Activated CD4-positive, alpha-beta T cell treated with anti-CD3 and anti-CD28 coated beads, Interleukin-2, amount 10 ng/mL, durations not matched to agents 24 days and 14 days (primary cell): ENCODE data around the gene CACNA1D. TPM values are rescaled to one million over a fixed set of nuclear protein-coding genes. Genes with fewer than 3 reads are reported as not detected.

Experiments used
- DNase-seq: peaks from one replicate; pipeline ENCODE4 v3.0.0; 2022
- H3K27ac Mint-ChIP-seq: one replicate; pipeline ENCODE4 v1.8.0; 2022; ENCODE audit warnings: mild to moderate bottlenecking, mixed read lengths
- H3K27me3 Mint-ChIP-seq: one replicate; pipeline ENCODE4 v1.8.0; 2022; ENCODE audit warnings: mixed read lengths
- H3K36me3 Mint-ChIP-seq: one replicate; pipeline ENCODE4 v1.8.0; 2022; ENCODE audit warnings: low read depth, mild to moderate bottlenecking, mixed read lengths
- H3K4me1 Mint-ChIP-seq: one replicate; pipeline ENCODE4 v1.8.0; 2021; ENCODE audit warnings: mixed read lengths
- H3K4me3 Mint-ChIP-seq: one replicate; pipeline ENCODE4 v1.8.0; 2022; ENCODE audit warnings: mild to moderate bottlenecking, moderate library complexity, mixed read lengths
- H3K9me3 Mint-ChIP-seq: one replicate; pipeline ENCODE4 v1.8.0; 2021; ENCODE audit warnings: mixed read lengths
- intact Hi-C: fragments of 100-400 bp; cut with micrococcal nuclease; formaldehyde crosslinking; loops from one replicate; pipeline ENCODE4 v1.15.1; 2023
- total RNA-seq: library from RNA; stranded (reverse); gene quantifications from 2 replicates; pipeline ENCODE4 v1.2.3, GENCODE V29; 2022

CACNA1D gene
- total RNA-seq, 1 donor from 2014 or later: 0.77 TPM

DNA sequence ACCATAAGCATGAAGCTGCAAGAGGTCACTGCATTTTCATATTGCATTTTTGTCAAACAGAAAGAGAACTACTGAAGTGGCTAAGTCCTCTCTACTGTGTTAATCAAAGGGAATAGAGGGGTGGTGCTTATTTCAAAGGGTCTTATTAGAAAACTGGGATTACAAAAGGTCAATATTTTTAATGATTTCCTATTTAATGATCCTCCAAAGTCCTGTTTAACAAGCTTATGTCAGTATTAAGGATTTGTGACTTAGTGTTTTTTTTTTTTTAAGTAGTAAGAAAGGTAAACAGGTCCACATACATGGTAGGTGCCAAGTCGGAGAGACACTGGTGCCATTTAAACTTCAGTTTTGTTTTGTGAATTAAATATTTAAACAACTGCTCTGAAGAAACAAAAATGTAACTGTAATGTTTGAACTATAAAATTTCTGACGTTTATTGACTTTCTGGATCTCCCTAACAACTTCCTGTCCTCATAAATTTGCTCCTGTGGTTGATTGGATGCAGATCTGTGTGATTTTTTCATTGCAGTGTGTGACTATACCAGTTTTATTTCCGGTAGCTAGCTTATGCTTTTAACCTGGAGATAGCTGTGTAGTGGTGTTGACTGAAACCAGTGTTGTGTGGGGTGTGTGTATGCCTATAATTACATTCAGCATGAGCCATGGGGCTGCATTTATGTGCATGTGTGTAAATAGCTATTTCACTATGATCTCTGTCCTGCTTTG, 8.6 kb upstream of the CACNA1D start:
- intact Hi-C loops: no loop called here
- Mint-ChIP-seq H3K27me3 (peaks cover 32% of the 10 kb centered on the region), H3K36me3 (no peaks in the 10 kb centered on the region), H3K27ac (no peak overlapping the region), H3K4me1 (no peaks in the 10 kb centered on the region), H3K4me3 (no peak overlapping the region), H3K9me3 (no peaks in the 10 kb centered on the region)
- DNase-seq: no peak

GRCh38 chr3:53486961-53487654, 7.3 kb upstream of the CACNA1D start:
- Mint-ChIP-seq H3K9me3 (no peaks in the 10 kb centered on the region), H3K36me3 (no peaks in the 10 kb centered on the region), H3K4me3 (no peak overlapping the region), H3K27ac (no peak overlapping the region), H3K27me3 (peaks cover 37% of the 10 kb centered on the region), H3K4me1 (no peaks in the 10 kb centered on the region)
- intact Hi-C loops: no loop called here
- DNase-seq: no peak

- no peaks in the 10 kb centered on the region for H3K4me1 Mint-ChIP-seq
- intact Hi-C loops: no loop called here
- no peaks in the 10 kb centered on the region for H3K36me3 Mint-ChIP-seq
- DNase-seq: no peak
- H3K27me3 Mint-ChIP-seq: peaks cover 44% of the 10 kb centered on the region
- H3K4me3 Mint-ChIP-seq: no peak overlapping the region
- H3K9me3 Mint-ChIP-seq: no peaks in the 10 kb centered on the region
- no peak overlapping the region for H3K27ac Mint-ChIP-seq
These were observed 5.0 kb upstream of the CACNA1D start for GRCh38 chr3:53489386-53489785.

GRCh38 chr3:53489787-53490458, 4.5 kb upstream of the CACNA1D start:
- DNase-seq: no peak
- H3K9me3 Mint-ChIP-seq: no peaks in the 10 kb centered on the region
- H3K4me1 Mint-ChIP-seq: no peaks in the 10 kb centered on the region
- no peak overlapping the region for H3K27ac Mint-ChIP-seq
- H3K4me3 Mint-ChIP-seq: no peak overlapping the region
- H3K27me3 Mint-ChIP-seq: peaks cover 40% of the 10 kb centered on the region
- H3K36me3 Mint-ChIP-seq: no peaks in the 10 kb centered on the region
- intact Hi-C loops: no loop called here

- Mint-ChIP-seq H3K4me1 (no peaks in the 10 kb centered on the region), H3K27ac (no peak overlapping the region), H3K4me3 (no peak overlapping the region), H3K27me3 (peaks cover 40% of the 10 kb centered on the region), H3K9me3 (no peaks in the 10 kb centered on the region), H3K36me3 (no peaks in the 10 kb centered on the region)
- intact Hi-C loops: no loop called here
- no peak for DNase-seq
These were observed 3.9 kb upstream of the CACNA1D start for GRCh38 chr3:53490459-53490968.

DNA sequence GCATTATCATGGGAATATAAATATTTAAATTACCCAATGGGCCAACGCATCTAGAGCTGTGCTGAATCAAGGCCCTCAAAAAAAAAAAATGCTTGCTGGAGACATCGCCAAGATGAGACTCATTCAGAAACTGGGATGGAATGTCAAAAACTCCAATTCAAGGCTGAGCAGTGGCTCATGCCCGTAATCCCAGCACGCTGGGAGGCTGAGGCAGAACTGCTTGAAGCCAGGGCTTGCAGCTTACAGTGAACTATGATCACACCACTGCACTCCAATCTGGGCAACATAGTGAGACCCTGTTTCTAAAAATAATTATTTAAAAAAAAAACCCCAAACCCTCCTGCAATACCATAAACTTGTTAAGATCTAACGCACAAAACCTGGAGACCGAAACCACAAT, 3.1 kb upstream of the CACNA1D start:
- Mint-ChIP-seq H3K27ac (no peak overlapping the region), H3K36me3 (no peaks in the 10 kb centered on the region), H3K4me3 (no peak overlapping the region), H3K4me1 (no peaks in the 10 kb centered on the region), H3K9me3 (no peaks in the 10 kb centered on the region), H3K27me3 (peaks cover 44% of the 10 kb centered on the region)
- no peak for DNase-seq
- intact Hi-C loops: no loop called here

GRCh38 chr3:53493595-53493962, 832 bp upstream of the CACNA1D start:
- no peaks in the 10 kb centered on the region for H3K9me3 Mint-ChIP-seq
- no peak overlapping the region for H3K27ac Mint-ChIP-seq
- H3K4me3 Mint-ChIP-seq: peak overlapping the region; percentile 30
- intact Hi-C loops: no loop called here
- peaks cover 63% of the 10 kb centered on the region for H3K27me3 Mint-ChIP-seq
- no peak for DNase-seq
- no peaks in the 10 kb centered on the region for H3K36me3 Mint-ChIP-seq
- no peaks in the 10 kb centered on the region for H3K4me1 Mint-ChIP-seq

- intact Hi-C loops: no loop called here
- no peak for DNase-seq
- no peaks in the 10 kb centered on the region for H3K36me3 Mint-ChIP-seq
- H3K9me3 Mint-ChIP-seq: no peaks in the 10 kb centered on the region
- no peak overlapping the region for H3K27ac Mint-ChIP-seq
- H3K4me3 Mint-ChIP-seq: peak overlapping the region; percentile 55
- H3K4me1 Mint-ChIP-seq: no peaks in the 10 kb centered on the region
- peaks cover 64% of the 10 kb centered on the region for H3K27me3 Mint-ChIP-seq
These were observed 722 bp downstream of the CACNA1D start for GRCh38 chr3:53495146-53495519.

- Mint-ChIP-seq H3K27ac (no peak overlapping the region), H3K27me3 (peaks cover 59% of the 10 kb centered on the region)
- DNase-seq: no peak
These were observed 1.3 kb downstream of the CACNA1D start for GRCh38 chr3:53495520-53496391.

DNA sequence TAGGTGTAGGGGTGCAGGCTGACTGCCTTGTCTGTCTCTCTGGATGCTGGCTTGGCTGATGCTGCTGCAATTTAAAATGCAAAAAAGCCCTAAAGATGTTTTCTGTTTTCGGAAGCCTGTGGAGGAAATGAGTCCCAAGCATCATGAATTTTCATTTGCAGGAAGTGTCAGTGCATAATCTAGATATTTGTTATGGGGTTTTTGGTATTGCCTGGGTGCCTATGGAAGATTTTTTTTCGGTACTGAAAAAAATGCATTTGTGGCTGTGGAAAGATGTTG, 1.9 kb downstream of the CACNA1D start:
- H3K4me1 Mint-ChIP-seq: no peaks in the 10 kb centered on the region
- no peaks in the 10 kb centered on the region for H3K9me3 Mint-ChIP-seq
- DNase-seq: no peak
- H3K36me3 Mint-ChIP-seq: no peaks in the 10 kb centered on the region
- H3K4me3 Mint-ChIP-seq: no peak overlapping the region
- no peak overlapping the region for H3K27ac Mint-ChIP-seq
- intact Hi-C loops: no loop called here
- peaks cover 59% of the 10 kb centered on the region for H3K27me3 Mint-ChIP-seq

More at GRCh38 chr3:53495520-53496391, 1.3 kb downstream of the CACNA1D start:
- Mint-ChIP-seq H3K36me3 (no peaks in the 10 kb centered on the region), H3K4me3 (peak overlapping the region; percentile 19), H3K9me3 (no peaks in the 10 kb centered on the region), H3K4me1 (no peaks in the 10 kb centered on the region)
- intact Hi-C loops: no loop called here

DNA sequence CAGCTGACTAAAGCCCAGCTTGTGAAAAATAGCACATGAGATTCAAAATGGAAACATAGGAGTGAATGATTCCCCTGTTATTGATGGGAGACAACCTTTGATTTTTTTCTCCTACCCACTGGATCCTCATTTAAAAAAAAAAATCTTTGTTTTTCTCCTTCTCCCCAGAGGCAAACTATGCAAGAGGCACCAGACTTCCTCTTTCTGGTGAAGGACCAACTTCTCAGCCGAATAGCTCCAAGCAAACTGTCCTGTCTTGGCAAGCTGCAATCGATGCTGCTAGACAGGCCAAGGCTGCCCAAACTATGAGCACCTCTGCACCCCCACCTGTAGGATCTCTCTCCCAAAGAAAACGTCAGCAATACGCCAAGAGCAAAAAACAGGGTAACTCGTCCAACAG, 2.6 kb downstream of the CACNA1D start:
- Mint-ChIP-seq H3K4me3 (no peak overlapping the region), H3K4me1 (no peaks in the 10 kb centered on the region), H3K36me3 (no peaks in the 10 kb centered on the region), H3K9me3 (no peaks in the 10 kb centered on the region), H3K27ac (no peak overlapping the region), H3K27me3 (peaks cover 56% of the 10 kb centered on the region)
- intact Hi-C loops: no loop called here
- no peak for DNase-seq

GRCh38 chr3:53498806-53499641, 4.6 kb downstream of the CACNA1D start:
- Mint-ChIP-seq H3K27me3 (peaks cover 49% of the 10 kb centered on the region), H3K27ac (no peak overlapping the region), H3K9me3 (no peaks in the 10 kb centered on the region), H3K4me3 (no peak overlapping the region), H3K4me1 (no peaks in the 10 kb centered on the region), H3K36me3 (no peaks in the 10 kb centered on the region)
- no peak for DNase-seq
- intact Hi-C loops: no loop called here

DNA sequence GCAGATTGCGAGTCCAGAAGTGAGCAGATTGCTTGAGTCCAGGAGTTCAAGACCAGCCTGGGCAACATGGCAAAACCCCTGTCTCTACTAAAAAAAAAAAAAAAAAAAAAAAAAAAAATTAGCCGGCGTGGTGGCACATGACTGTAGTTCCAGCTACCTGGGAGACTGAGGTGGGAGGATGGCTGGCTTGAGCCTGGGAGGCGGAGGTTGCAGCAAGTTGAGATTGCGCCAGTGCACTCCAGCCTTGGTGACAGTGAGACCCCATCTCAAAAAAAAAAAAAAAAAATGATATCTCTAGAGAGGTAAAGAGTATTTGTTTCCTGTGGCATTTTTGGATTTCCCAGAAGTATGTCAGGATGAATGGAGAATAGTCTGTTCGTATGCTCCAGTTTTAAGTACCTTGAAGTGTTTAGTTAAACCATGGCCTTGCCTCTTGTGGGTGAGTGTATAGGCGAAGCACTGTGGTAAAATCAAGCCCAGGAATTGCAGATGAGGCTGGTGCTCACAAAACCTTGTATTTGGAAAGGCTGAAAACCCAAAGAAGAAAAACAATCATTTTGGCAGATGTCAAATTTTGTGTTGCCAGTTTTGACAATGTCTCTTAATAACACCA, 5.9 kb downstream of the CACNA1D start:
- Mint-ChIP-seq H3K36me3 (no peaks in the 10 kb centered on the region), H3K4me1 (no peaks in the 10 kb centered on the region), H3K27me3 (peaks cover 48% of the 10 kb centered on the region), H3K27ac (no peak overlapping the region), H3K9me3 (no peaks in the 10 kb centered on the region), H3K4me3 (no peak overlapping the region)
- no peak for DNase-seq
- intact Hi-C loops: no loop called here
